GM19025 (cell line): ENCODE data around the gene NRG2.

Experiments
- ATAC-seq: cut with Tn5 transposase; IDR thresholded peaks from one replicate; pipeline ENCODE4 v1.9.1; 2021; ENCODE audit warnings: mild to moderate bottlenecking, low read depth, moderate library complexity; ENCODE audit not compliant: unreplicated experiment

The NRG2 gene

DNA sequence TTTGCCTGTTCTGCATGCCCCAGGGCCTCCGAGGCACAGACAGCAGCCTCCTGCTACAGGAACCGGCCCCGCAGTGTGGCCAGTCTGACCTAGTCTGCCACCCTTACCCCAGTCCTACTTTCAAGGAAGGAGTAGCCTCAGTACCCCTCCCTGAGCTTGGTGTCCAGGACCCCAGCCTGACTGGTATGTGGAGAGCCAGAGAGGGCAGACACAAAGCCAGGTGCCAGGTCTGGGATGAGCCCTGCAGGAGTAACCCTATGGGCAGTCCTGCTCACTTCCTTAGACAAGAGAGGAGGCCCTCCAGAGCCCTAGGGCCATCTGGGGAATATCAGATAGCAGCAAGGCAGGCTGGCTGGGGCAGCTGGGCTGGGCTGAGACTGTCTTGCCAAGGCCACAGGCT lies 67.8 kb downstream of the NRG2 start:
- no peak for ATAC-seq

DNA sequence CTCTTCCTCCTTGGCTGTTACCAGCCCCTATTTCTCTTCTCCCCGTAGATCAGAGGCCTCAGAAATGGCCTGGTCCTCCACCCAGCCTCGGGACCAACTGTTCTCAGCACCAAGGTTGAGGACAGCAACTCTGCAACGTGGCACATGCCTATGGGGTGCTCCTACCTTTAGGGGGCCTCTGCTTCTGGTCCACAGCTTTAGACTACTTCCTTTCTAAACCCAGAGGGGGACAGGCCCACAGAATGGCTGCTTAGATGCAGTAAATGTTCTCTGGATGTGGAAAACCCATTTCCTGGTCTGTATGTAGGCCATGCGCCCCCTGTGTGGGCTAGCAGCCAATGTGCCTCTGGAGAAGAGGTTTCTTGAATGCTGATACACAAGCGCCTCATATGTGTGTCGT lies 68.4 kb downstream of the NRG2 start:
- no peak for ATAC-seq

DNA sequence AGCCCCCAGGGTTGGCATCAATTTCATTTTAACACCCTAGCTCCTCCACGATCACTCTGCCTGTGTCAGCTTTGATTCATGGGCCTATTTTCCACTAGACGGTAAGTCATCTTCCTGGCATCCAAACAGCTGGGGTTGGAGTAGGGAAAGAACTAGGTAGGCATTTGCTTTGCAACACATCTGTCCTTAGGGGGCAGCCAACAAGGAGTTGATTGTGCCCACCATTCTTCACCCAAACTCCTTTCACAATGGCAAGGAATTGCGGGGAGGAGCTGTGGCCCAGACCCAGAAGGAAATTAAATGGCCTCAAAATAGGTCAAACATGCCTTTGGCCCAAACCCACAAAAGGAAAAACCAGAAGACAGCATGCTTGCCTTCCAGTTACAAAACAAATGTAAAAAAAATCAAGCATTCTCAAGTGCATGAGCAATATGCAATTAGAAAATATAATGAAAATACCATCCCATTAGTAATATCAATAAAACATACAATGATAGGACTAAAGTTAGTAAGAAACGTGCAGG lies 71.8 kb downstream of the NRG2 start:
- ATAC-seq, result no peak

DNA sequence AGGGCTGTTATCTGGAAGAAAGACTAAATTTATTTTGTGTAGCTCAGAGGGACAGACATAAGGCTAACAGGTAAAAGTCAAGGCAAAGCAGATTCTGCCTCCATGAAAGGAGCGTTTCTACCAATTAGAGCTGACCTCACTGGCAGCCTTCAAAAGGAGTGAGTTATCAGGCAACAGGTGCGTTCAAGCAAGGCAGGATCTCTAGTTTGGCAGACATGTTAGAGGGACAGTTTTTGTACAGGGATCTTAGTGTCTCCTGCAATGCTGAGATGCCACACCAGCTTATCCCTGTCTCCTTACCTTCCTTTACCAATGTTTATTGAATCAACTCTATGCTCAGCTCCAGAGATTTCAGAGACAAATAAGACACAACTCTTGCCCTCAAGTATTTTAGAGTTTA lies 73.8 kb downstream of the NRG2 start:
- no peak for ATAC-seq

DNA sequence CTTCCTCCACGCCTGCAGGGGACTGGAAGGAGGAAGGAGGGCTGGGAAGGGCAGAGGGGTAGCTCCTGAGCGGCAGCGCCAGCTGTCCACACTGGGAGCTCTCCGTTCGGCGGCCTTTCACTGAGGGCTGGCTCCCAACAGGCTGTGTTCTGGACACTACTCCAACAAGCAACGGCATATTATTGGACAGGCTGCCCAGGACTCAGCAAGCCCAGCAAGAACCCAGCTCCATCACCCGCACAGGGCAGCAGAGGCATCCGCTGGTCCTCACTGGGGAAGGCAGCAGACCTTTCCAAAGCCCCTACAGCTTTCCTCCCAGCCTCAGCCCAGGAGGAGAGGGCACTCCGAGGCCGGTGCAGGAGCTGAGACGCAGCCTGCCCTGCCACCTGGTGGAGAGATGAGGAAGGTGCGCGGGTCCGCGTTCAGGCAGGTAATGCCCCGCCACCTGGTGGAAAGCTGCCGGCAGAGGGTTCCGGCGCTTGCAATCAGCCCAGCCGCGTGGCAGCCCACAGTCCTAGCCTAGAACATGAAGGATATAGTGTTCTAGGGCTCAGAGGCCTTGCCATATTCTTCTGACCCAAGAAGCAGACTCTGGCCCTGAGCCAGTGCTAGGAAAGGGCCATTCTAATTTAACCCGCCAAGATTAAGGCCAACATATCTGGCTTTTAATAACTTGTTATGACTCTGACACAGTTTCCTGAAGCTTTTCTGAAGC lies 74.4 kb downstream of the NRG2 start:
- ATAC-seq, result peak; percentile 87

DNA sequence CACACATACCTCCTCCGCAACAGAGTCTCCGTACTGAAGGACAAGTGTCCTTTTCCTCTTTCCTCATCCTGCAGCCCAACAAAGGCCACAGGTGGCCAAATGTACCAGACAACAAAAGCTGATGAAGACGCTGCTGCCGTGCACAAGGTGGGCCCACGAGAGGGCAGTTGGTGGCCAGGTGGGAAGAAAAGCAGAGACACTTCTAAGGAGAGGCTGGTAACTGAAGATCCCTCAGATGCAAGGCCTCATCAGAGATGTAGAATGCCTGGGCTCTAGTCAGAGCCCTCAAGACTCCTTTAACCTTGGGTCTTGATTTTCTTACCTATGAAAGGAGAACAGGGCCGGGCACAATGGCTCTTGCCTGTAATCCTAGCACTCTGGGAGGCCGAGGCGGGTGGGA lies 75.7 kb downstream of the NRG2 start:
- ATAC-seq, result no peak

DNA sequence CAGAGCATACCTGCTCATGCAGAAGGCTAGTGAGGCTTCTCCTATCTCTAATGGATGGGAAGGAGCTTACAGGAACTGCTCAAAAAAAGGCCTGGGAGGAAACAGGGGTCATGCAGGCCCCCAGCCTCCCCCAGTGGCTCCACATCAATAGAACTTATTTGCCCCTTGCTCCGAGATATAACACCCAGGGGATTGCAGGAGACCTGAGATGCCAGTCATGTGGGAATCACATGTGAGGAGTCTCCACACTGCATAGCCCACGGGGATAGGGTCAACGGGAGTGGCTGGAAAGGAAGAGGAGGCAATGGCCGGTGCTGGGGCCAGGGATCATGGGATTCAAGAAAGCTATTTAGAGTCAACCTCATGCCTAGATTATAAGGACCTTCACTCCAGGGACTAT lies 76.2 kb downstream of the NRG2 start:
- ATAC-seq, result no peak

DNA sequence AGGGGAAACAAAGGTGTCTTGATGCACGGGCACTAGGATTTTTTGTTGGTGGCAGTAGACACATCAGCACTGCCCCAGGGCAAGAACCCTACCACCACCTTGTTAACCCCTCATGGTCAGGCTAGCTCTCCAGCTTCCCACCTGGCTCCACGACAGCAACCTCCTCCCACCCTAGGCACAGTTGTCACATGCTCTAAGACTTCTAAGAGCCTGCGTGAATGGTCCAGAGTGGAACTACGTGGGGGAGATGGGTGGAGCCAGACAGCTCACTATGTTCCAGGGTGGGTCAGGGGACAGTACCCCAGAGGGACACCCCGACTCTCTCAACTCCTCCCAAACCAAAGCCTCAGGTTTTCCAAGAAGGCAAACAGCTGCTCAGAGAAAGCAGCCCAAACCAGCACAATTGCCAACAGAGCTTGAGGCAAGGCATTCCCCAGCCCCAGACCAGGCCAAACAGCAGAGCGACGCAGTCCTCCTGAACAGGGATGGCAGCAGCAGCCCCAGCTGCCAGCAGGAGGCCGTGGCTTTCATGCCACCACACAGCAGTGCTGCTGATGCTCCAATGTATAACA lies 78.0 kb downstream of the NRG2 start:
- no peak for ATAC-seq

DNA sequence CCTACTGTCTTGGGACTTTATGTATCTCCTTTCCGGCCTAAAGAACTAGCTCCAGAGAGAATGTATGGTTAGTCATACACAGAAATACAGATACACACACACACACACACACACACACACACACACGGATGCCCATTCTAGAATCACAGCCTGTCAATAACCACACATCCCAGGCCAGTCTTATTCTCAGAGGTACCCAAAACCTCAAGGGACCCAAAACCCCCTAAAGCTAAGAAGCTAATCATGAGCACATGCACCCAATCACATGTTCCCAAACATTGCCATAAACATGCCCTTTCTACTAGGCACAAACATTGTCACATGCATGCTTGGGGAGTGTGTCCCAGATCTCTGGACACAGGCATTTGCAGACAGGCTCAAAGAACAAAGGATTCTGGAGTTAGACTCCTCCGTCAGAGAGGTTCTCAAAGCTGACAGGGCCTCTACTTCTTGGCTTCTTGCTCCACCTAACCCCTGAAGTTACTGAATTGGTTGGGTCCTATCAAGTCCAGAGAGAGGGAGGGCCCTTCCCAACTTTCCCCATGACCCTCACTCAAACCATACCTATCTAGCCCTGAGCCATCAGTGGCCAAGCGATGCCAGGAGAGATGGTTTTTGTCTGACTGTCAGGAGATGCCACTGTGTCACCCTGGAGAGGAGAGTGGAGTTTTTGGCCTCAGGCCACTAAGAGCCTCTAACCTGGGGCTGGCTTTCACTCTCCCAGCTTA lies 78.7 kb downstream of the NRG2 start:
- ATAC-seq, result no peak

DNA sequence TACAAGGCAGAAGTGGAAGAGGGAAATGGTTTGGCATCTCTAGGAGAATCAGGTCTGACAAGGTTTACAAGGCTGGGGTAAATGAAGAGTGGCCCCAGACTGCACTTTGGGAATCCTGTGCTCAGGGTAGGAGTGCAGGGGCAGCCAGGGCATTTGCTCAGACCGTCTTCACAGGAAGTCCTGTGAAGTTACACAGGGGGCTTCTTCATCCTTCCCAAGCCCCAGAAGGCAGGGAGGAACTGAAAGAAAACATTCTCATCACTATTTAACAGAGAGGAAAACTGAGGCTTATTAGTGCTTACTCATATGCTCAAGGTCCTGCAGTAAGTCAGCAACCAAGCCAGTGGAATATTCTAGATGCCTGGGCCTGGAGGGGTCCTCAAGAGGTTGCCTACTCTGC lies 80.7 kb downstream of the NRG2 start:
- ATAC-seq, result no peak

DNA sequence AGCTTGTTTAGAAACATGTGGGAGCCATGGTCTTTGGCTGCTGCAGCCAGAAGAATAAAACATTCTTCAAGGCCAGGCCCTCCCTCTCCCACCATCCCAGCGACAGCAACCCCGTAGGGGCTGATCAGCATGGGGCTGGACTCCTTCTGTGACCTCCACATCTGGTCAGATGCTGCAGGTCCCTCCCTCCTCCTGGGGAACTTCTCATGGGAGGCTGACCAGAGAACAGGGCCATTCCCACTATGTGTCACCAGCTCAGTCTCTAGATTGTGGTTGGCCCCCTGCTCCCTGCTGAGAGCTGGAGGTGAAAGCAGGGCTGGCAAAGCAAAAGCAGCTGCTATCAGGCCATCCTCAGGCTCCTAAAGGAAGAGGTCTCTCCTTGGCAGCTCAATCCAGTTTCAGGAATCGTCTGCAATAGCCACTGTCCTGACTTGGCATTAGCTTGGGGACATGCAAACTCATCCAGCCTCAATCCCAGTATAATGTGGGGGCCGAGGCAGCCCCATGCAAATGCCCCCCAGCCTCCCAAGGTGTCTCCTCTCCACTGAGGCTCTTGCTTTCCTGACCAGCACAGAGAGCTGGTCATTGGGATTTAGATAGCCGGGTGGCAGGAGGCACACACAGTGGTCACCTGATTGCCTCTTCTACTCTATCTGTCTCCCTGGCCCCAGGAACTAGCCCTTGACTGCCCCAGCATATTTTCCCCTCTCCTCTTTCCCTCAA lies 81.5 kb downstream of the NRG2 start:
- ATAC-seq, result peak; percentile 36

DNA sequence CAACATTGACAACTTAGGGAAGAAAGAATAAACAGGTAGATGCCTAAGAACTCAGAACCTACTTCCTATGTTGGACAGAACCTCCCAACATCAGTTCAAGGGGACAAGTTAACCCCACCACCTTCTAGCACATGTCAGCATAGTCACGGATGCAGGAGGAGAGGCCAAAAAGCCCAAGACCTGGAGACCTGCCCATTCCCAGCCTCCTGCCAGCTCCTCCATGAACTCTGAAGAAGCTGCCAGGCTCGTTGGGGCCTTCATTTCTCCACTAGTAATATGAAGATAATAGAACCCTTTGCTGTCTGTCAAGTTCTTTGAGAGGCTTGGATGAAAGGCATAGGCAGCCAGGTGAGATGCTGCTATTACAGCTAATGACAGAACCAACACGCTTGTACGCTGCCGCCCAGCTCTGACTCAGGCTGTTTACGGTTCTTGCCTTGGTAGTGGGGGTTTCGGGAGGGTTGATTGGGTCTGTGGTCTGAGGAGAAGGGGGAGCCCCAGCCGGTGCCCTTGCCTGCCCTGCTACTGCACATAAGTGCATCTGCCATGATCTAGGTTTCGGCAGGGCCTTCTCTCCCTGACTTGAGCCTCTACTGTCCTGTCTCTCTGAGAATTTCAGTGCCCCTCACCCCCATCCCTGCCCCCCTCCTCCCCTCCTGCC lies 82.2 kb downstream of the NRG2 start:
- ATAC-seq, result peak; percentile 89

DNA sequence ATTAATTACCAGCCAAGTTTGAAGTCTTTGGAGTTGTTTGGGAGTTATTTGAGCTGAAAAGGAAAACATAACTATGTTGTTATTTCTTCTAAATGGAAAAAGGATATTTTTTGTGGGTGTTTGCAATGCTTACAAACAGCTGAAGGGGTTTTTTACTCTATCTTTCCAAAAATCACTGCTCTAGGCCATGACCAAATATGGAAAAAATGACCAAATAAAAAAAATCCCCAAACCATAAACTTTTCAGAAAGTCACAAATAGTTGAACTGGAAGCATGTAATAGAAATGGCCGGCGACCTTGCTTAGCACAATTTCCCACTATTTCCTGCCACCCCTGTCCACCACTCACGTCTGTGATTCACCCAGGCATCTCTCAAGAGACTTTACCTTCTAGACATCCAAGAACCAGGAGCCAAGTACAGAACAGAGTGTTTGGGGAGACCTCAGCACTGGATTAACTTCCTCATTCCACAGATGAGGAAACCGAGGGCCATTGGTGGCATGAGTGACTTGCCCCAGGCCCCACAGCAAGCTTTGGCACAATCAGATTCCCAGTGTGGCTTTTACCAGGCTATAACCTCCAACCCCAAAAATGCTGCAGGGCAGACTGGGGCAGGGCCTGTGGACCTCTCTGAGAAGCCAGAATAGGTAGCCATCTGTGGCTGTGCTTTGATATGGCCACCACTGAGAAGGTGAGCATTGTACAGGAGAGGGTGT lies 84.5 kb downstream of the NRG2 start:
- no peak for ATAC-seq

DNA sequence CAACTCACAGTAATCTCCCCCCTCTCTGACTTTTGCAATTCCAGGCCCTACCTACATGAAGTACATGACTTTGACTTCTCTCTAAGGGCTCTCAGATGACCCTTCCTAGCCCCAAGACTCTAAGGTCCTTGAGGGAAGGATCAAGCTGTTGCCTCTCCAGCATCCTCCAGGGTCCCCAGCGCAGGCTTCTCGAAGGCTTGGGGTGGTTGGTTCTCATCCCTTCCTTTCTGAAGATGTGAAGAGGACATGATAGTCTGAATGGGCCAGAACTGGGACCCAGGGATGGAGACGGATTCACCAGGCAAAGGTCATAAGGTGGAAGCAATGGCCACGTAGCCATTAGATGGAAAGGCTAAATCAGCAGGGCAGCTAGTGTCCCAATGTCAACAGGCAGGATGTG lies 86.8 kb downstream of the NRG2 start:
- ATAC-seq, result no peak

DNA sequence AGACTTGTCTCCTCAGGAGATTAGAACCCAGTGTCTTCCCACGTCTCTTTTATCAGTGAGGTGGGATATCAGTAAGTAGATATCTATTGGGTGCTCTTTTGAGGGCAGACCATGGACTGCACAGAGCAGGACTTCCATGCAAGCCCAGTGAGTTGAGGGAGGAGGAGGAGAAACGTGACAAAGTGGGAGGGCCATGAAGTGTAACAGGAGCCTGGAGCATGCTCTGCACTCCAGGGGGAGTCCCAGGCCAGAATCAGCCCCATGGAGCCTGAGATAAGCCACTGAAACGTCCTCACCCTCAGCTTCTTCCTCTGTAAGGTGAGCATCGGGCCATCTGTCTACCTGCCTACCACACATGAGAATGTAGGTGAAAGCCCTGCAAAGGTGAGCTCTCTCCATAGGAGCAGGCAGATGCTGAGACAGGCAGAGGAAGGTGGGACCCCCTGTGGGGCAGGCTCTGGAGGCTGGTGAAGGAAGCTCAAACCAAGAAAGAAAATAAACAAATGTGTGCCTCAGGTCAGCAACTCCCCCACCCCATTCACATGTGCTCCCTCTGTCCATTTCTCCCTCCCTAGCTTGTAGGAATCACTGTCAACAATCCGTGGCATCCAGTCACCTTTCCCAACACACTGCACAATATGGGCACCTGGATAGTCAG lies 87.4 kb downstream of the NRG2 start:
- ATAC-seq, result no peak

DNA sequence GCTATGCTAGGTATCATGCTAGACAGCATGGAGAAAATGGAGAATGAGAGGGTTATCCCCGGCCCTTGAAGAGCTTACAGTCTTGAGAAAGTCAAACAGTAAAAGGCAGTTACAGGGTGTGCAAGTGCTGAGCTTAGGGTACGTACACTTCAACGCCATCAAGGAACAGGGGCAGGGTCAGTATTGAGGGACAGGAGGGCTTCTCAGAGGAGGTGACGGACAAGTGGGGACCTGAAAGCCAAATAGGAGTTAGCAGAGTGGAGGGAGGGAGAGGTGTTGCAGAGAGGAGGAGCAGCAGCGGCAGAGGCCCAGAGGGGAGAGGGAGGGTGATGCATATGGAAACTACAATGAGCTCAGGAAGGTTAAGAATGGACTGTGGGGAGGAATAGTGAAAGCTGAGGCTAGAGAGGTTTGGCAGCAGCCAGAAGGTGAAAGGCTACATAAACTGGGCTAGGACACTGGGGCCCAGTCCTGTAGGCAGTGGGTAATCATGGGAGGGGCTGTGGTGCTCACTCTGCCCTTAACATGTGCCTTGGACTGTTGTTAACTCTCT lies 88.0 kb downstream of the NRG2 start:
- no peak for ATAC-seq

DNA sequence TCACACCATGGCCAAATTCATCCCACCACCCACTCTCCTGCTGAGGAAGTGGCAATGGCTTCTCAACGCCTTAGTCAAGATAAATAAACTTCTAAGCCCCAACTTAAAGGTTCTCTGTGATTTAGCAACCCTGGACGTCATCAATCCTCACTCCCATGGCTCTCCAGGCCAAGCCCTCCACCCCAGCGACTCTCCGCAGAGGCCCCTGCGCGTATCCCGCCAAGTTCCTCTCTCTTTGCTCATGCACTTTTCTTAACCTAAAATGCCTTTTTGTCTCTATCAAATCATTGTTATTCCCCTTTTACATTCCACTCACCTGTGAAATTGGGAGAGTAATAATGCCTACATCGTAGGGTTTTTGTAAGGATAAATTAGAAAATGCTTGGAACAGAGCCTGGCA lies 88.6 kb downstream of the NRG2 start:
- no peak for ATAC-seq

DNA sequence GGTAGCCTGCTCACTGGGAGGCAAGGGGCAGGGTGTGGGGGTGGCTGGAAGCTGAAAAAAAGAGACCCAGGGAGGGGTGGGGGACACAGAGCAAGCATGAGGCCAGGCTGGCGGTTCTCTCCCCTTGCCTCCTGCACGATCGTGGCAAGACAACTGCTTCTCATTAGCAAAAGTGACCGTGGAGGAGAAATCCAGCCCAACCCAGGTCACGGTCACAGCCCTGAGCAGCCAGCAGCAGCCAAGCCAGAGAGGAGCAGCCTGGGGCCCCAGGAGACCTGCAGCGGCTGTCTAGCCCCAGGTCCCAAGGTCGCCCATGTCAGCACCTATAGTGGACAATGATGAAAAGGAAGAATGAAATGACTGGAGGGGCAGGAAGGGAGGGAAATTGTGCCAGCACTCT lies 89.1 kb downstream of the NRG2 start:
- no peak for ATAC-seq

DNA sequence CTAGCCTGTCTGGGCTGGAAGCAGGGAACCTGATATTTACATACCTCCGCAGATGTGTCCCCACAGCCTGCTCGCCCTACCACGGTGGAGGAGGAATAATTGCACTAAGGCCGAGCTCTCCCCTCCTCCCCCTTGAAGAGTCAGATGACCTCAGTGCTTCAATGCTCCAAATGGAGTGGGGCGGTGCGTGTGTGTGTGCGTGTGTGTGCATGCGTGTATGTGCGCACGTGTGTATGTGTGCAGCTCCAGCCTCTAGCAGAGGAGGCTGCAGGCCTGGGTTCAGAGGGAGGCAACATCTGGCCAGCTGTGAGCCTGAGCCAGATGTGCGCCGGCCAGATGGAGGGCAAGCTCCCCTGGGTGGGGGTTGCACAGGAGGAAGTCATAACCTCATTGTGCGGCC lies 90.5 kb downstream of the NRG2 start:
- ATAC-seq, result no peak
